ENCODE data around the gene TJP1. TPM values are rescaled to one million over a fixed set of nuclear protein-coding genes. Genes with fewer than 3 reads are reported as not detected.

The TJP1 gene
- total and polyA plus RNA-seq, 2 experiments from 2014 or later = 39.2 to 51.2 TPM

- peak; percentile 72 for DNase-seq
- in situ Hi-C loops (cut with MboI) = no loop called here
- H3K79me2 ChIP-seq (ENCODE audit: insufficient read depth) = no peaks in the 10 kb centered on the region
These were observed 136.9 kb downstream of the TJP1 start for GRCh38 chr15:29685156-29686078.

GRCh38 chr15:29682781-29683180 lies 139.5 kb downstream of the TJP1 start:
- no peak for TF ChIP-seq EZH2phosphoT487 (IDR thresholded peaks at IDR 0.05; ENCODE audit: insufficient read depth, low read depth)
- TF ChIP-seq EZH2 (IDR thresholded peaks at IDR 0.05; ENCODE audit: insufficient read depth, poor library complexity, severe bottlenecking) = no peak
- Histone ChIP-seq H3K79me2 (ENCODE audit: insufficient read depth) (no peaks in the 10 kb centered on the region), H3K27ac (no peak overlapping the region), H3K9ac (no peak overlapping the region), H3K27me3 (replicated peaks; ENCODE audit: insufficient read depth) (no peaks in the 10 kb centered on the region), H2AFZ (no peak overlapping the region), H3K4me2 (ENCODE audit: unreplicated experiment) (no peak overlapping the region), H3K4me3 (no peak overlapping the region), H4K20me1 (ENCODE audit: insufficient read depth) (no peaks in the 10 kb centered on the region), H3K9me2 (ENCODE audit: insufficient read depth) (no peaks in the 10 kb centered on the region), H3K4me1 (ENCODE audit: insufficient read depth) (peaks cover 8% of the 10 kb centered on the region), H3K9me3 (ENCODE audit: low read depth) (no peaks in the 10 kb centered on the region), H3F3A (ENCODE audit: insufficient read depth) (peaks cover 12% of the 10 kb centered on the region; the same call in 1 of the 2 replicates), H3K36me3 (ENCODE audit: low read depth) (no peaks in the 10 kb centered on the region)
- WGBS, 2 experiments (ENCODE audit: low coverage in 1 of 2, low lambda C conversion rate in 2 of 2, missing lambda C conversion rate in 2 of 2) = 89 to 95% methylated on average over 3 of the region's 3 CpGs
- DNase-seq = no peak
- in situ Hi-C loops (cut with MboI) = no loop called here

More at GRCh38 chr15:29685156-29686078, 136.9 kb downstream of the TJP1 start:
- Histone ChIP-seq H3K27me3 (replicated peaks; ENCODE audit: insufficient read depth) (no peaks in the 10 kb centered on the region), H3K9me2 (ENCODE audit: insufficient read depth) (no peaks in the 10 kb centered on the region), H3K4me3 (no peak overlapping the region), H3K36me3 (ENCODE audit: low read depth) (no peaks in the 10 kb centered on the region), H3K9me3 (ENCODE audit: low read depth) (no peaks in the 10 kb centered on the region), H2AFZ (no peak overlapping the region), H3F3A (ENCODE audit: insufficient read depth) (peaks cover 12% of the 10 kb centered on the region; the same call in 1 of the 2 replicates), H3K4me1 (ENCODE audit: insufficient read depth) (peaks cover 8% of the 10 kb centered on the region), H3K4me2 (ENCODE audit: unreplicated experiment) (no peak overlapping the region), H3K9ac (no peak overlapping the region), H3K27ac (no peak overlapping the region), H4K20me1 (ENCODE audit: insufficient read depth) (no peaks in the 10 kb centered on the region)
- WGBS, 2 experiments (ENCODE audit: low coverage in 1 of 2, low lambda C conversion rate in 2 of 2, missing lambda C conversion rate in 2 of 2) = 73 to 79% methylated on average over 17 to 20 of the region's 20 CpGs
- TF ChIP-seq EZH2phosphoT487 (IDR thresholded peaks at IDR 0.05; ENCODE audit: insufficient read depth, low read depth) (no peak), EZH2 (IDR thresholded peaks at IDR 0.05; ENCODE audit: insufficient read depth, poor library complexity, severe bottlenecking) (no peak)

- Histone ChIP-seq H3K9me3 (ENCODE audit: low read depth) (no peaks in the 10 kb centered on the region), H3K9me2 (ENCODE audit: insufficient read depth) (no peaks in the 10 kb centered on the region), H2AFZ (no peak overlapping the region), H3K27me3 (replicated peaks; ENCODE audit: insufficient read depth) (no peaks in the 10 kb centered on the region), H3K4me3 (no peak overlapping the region), H4K20me1 (ENCODE audit: insufficient read depth) (no peaks in the 10 kb centered on the region), H3K27ac (no peak overlapping the region), H3K36me3 (ENCODE audit: low read depth) (no peaks in the 10 kb centered on the region), H3K4me2 (ENCODE audit: unreplicated experiment) (no peak overlapping the region), H3K4me1 (ENCODE audit: insufficient read depth) (peaks cover 9% of the 10 kb centered on the region), H3K79me2 (ENCODE audit: insufficient read depth) (no peaks in the 10 kb centered on the region), H3K9ac (no peak overlapping the region), H3F3A (ENCODE audit: insufficient read depth) (peaks cover 12% of the 10 kb centered on the region; the same call in 1 of the 2 replicates)
- TF ChIP-seq EZH2 (IDR thresholded peaks at IDR 0.05; ENCODE audit: insufficient read depth, poor library complexity, severe bottlenecking) = no peak
- no peak for TF ChIP-seq EZH2phosphoT487 (IDR thresholded peaks at IDR 0.05; ENCODE audit: insufficient read depth, low read depth)
- no peak for DNase-seq
- in situ Hi-C loops (cut with MboI) = no loop called here
- 95 to 96% methylated on average over 4 of the region's 4 CpGs for WGBS, 2 experiments (ENCODE audit: low coverage in 1 of 2, low lambda C conversion rate in 2 of 2, missing lambda C conversion rate in 2 of 2)
These were observed 139.9 kb downstream of the TJP1 start for GRCh38 chr15:29682361-29682760.

- Histone ChIP-seq H3K9me2 (ENCODE audit: insufficient read depth) (no peaks in the 10 kb centered on the region), H2AFZ (no peak overlapping the region), H3K4me3 (no peak overlapping the region), H3K9ac (no peak overlapping the region), H3F3A (ENCODE audit: insufficient read depth) (peaks cover 12% of the 10 kb centered on the region; the same call in 1 of the 2 replicates), H3K27ac (no peak overlapping the region), H3K4me1 (ENCODE audit: insufficient read depth) (peaks cover 13% of the 10 kb centered on the region), H4K20me1 (ENCODE audit: insufficient read depth) (no peaks in the 10 kb centered on the region), H3K9me3 (ENCODE audit: low read depth) (no peaks in the 10 kb centered on the region), H3K79me2 (ENCODE audit: insufficient read depth) (no peaks in the 10 kb centered on the region), H3K4me2 (ENCODE audit: unreplicated experiment) (no peak overlapping the region), H3K36me3 (ENCODE audit: low read depth) (no peaks in the 10 kb centered on the region), H3K27me3 (replicated peaks; ENCODE audit: insufficient read depth) (no peaks in the 10 kb centered on the region)
- TF ChIP-seq EZH2 (IDR thresholded peaks at IDR 0.05; ENCODE audit: insufficient read depth, poor library complexity, severe bottlenecking) (no peak), EZH2phosphoT487 (IDR thresholded peaks at IDR 0.05; ENCODE audit: insufficient read depth, low read depth) (no peak)
- WGBS, 2 experiments (ENCODE audit: low coverage in 1 of 2, low lambda C conversion rate in 2 of 2, missing lambda C conversion rate in 2 of 2) = 86 to 92% methylated on average over 9 of the region's 9 CpGs
- in situ Hi-C loops (cut with MboI) = no loop called here
- DNase-seq = no peak
These were observed 140.3 kb downstream of the TJP1 start for GRCh38 chr15:29681946-29682345.

Data from GM23248 (cell line).